Gastrocnemius medialis (tissue), 4 donors: ENCODE data around the gene STYK1.

Source experiments
- POLR2A ChIP-seq, 2 donors: fragments of 450-650 bp; IDR thresholded peaks; one replicate each; pipeline ENCODE4 v1.6.1; 2017; ENCODE audit warnings: antibody characterized with exemption in 2 of 2, mild to moderate bottlenecking in 2 of 2, moderate library complexity in 2 of 2
- TF ChIP-seq, protein P1 (sequence below), 5 experiments: fragments of 450-650 bp in 3 of 5; fragments of 200-600 bp in 2 of 5; sonication (generic) in 2 of 5; IDR thresholded peaks in 4 of 5; conservative IDR thresholded peaks in 1 of 5; 1 replicate in 4 of 5; 2 replicates in 1 of 5; pipeline ENCODE4 v1.5.1; 2016 to 2019; ENCODE audit warnings: antibody characterized with exemption in 5 of 5, mild to moderate bottlenecking in 3 of 5, moderate library complexity in 3 of 5

DNA sequence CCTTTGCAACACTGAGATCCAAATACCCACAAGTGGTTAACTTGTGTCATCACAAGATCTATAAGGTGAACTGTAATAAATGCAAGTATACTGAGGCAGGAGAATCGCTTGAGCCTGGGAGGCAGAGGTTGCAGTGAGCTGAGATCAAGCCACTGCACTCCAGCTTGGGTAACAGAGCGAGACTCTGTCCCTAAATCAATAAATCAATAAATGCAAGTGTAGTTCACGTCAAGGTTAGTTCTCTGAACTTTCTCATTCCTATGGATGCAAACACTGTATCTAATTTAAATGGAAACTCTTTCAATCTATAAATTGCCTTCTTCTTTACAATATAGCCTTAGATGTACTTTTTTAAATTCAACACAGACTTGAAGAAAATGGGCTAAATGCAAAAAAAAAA is 63.7 kb downstream of the STYK1 start:
- TF ChIP-seq, protein P1, sequence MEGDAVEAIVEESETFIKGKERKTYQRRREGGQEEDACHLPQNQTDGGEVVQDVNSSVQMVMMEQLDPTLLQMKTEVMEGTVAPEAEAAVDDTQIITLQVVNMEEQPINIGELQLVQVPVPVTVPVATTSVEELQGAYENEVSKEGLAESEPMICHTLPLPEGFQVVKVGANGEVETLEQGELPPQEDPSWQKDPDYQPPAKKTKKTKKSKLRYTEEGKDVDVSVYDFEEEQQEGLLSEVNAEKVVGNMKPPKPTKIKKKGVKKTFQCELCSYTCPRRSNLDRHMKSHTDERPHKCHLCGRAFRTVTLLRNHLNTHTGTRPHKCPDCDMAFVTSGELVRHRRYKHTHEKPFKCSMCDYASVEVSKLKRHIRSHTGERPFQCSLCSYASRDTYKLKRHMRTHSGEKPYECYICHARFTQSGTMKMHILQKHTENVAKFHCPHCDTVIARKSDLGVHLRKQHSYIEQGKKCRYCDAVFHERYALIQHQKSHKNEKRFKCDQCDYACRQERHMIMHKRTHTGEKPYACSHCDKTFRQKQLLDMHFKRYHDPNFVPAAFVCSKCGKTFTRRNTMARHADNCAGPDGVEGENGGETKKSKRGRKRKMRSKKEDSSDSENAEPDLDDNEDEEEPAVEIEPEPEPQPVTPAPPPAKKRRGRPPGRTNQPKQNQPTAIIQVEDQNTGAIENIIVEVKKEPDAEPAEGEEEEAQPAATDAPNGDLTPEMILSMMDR (IDR thresholded peaks at IDR 0.05 in 4 of 5, conservative IDR thresholded peaks at IDR 0.05 in 1 of 5): no peak
- no peak for TF ChIP-seq POLR2A (IDR thresholded peaks at IDR 0.05)
